Gastroesophageal sphincter (tissue), 3 donors: ENCODE measurements around the gene SLCO3A1.

Experiments
- CTCF ChIP-seq, 4 experiments: fragments of 200-600 bp in 2 of 4; fragments of 450-650 bp in 2 of 4; sonication (generic) in 1 of 4; IDR thresholded peaks; one replicate each; pipeline ENCODE4 v1.5.1; 2017 to 2019; ENCODE audit warnings: antibody characterized with exemption in 4 of 4, mild to moderate bottlenecking in 2 of 4, moderate library complexity in 2 of 4
- POLR2AphosphoS5 ChIP-seq: sonication (generic); formaldehyde crosslinking; IDR thresholded peaks from one replicate; pipeline ENCODE4 v1.6.1; 2017; ENCODE audit warnings: antibody characterized with exemption

DNA sequence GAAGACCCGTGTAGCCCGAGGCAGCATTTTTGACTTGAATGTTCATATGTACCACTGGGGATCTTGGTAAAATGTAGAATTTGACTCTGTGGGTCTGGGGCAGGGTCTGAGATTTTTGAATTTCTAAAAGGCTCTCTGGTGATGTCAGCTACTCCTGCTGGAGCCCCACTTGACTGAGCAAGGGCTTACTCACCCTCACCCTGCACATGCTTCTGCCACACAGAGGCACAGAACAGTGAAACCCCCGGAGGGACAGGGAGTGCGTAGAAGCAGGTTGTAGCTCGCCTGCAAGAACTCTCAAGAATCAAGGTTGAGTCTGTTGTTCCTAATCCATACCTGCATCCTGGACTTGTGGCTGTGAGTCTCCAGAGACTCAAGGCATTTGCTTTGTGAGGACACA is 41.1 kb downstream of the SLCO3A1 start:
- TF ChIP-seq POLR2AphosphoS5 (no peak), CTCF (IDR thresholded peaks at IDR 0.05) (no peak)
